SK-N-SH (cell line): ENCODE measurements around the gene WNK2.

ENCODE experiments used
- EP300 ChIP-seq, 2 experiments: IDR thresholded peaks; 2 replicates each; pipeline versions ENCODE4 v1.4.0 to v1.6.1; 2012; ENCODE audit warnings: borderline replicate concordance in 1 of 2, low read depth in 1 of 2, low read length in 1 of 2
- EZH2phosphoT487 ChIP-seq: fragments of 200-600 bp; sonication (generic); IDR thresholded peaks from 2 replicates; pipeline ENCODE4 v1.6.1; 2017; ENCODE audit warnings: low read depth, mixed run types, mild to moderate bottlenecking, antibody characterized with exemption, moderate library complexity, borderline replicate concordance
- GATA2 ChIP-seq: sonication (generic); formaldehyde crosslinking; IDR thresholded peaks from 2 replicates; pipeline ENCODE4 v1.5.0; 2020; ENCODE audit warnings: mild to moderate bottlenecking, missing genetic modification reagents
- MXI1 ChIP-seq: IDR thresholded peaks from 2 replicates; pipeline ENCODE4 v1.6.1; 2012; ENCODE audit warnings: mild to moderate bottlenecking, low read depth, low read length, improper control_type of control experiment
- NRF1 ChIP-seq: IDR thresholded peaks from 2 replicates; pipeline ENCODE4 v1.6.1; 2012; ENCODE audit warnings: low read depth, mild to moderate bottlenecking, low read length
- POLR2AphosphoS5 ChIP-seq: IDR thresholded peaks from 2 replicates; pipeline ENCODE4 v1.6.1; 2012; ENCODE audit warnings: low read depth, low read length
- RAD21 ChIP-seq: IDR thresholded peaks from 2 replicates; pipeline ENCODE4 v1.6.1; 2012; ENCODE audit warnings: mild to moderate bottlenecking, low read length
- RCOR1 ChIP-seq: fragments of 150-350 bp; IDR thresholded peaks from 2 replicates; pipeline ENCODE4 v1.6.1; 2017; ENCODE audit warnings: antibody characterized with exemption, low read length
- REST ChIP-seq: IDR thresholded peaks from 2 replicates; pipeline ENCODE4 v1.6.1; 2012; ENCODE audit warnings: mild to moderate bottlenecking, low read depth, low read length, moderate library complexity
- RFX5 ChIP-seq: IDR thresholded peaks from 2 replicates; pipeline ENCODE4 v1.6.1; 2012; ENCODE audit warnings: mild to moderate bottlenecking, improper control_type of control experiment, low read length
- TCF12 ChIP-seq: IDR thresholded peaks from 2 replicates; pipeline ENCODE4 v1.4.0; 2012
- USF1 ChIP-seq: IDR thresholded peaks from 2 replicates; pipeline ENCODE4 v1.4.0; 2012; ENCODE audit warnings: low read depth, borderline replicate concordance
- ZBTB33 ChIP-seq: IDR thresholded peaks from 2 replicates; pipeline ENCODE4 v1.4.0; 2012; ENCODE audit warnings: low read depth, borderline replicate concordance
- TF ChIP-seq, protein P1 (sequence below): fragments of 200-600 bp; sonication (generic); IDR thresholded peaks from 2 replicates; pipeline ENCODE4 v1.6.1; 2017; ENCODE audit warnings: antibody characterized with exemption, mild to moderate bottlenecking, moderate library complexity

DNA sequence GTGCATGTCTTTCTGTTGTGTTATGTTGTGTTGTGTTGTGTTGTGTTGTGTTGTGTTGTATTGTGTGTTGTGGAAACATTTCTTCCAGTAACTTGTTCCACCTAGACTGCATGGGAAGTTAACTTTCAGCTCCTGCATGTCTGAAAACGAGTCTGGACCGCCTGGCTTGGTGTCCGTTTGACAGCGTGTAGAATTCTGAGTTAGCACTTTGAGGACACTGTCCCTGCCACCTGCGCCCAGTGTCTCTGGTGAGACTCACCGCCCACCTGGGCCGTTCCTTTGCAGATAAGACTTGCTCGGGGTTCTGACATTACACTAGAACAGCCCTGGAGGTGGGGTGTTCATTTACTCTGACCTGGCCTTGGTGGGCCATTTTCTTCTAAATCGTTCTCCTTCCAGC, 42.0 kb downstream of the WNK2 start:
- TF ChIP-seq, protein P1, sequence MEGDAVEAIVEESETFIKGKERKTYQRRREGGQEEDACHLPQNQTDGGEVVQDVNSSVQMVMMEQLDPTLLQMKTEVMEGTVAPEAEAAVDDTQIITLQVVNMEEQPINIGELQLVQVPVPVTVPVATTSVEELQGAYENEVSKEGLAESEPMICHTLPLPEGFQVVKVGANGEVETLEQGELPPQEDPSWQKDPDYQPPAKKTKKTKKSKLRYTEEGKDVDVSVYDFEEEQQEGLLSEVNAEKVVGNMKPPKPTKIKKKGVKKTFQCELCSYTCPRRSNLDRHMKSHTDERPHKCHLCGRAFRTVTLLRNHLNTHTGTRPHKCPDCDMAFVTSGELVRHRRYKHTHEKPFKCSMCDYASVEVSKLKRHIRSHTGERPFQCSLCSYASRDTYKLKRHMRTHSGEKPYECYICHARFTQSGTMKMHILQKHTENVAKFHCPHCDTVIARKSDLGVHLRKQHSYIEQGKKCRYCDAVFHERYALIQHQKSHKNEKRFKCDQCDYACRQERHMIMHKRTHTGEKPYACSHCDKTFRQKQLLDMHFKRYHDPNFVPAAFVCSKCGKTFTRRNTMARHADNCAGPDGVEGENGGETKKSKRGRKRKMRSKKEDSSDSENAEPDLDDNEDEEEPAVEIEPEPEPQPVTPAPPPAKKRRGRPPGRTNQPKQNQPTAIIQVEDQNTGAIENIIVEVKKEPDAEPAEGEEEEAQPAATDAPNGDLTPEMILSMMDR = no peak
- TF ChIP-seq EP300 (IDR thresholded peaks at IDR 0.05; ENCODE audit: borderline replicate concordance in 1 of 2, low read depth in 1 of 2, low read length in 1 of 2) (no peak), RCOR1 (no peak), MXI1 (no peak), NRF1 (no peak), TCF12 (no peak), POLR2AphosphoS5 (no peak), EZH2phosphoT487 (no peak), RAD21 (no peak), USF1 (no peak), REST (no peak), RFX5 (no peak), GATA2 (CRISPR knock-in tag) (no peak), ZBTB33 (no peak)
